VCaP (cell line): ENCODE data around the gene PLAGL2.

Experiments
- H3K27ac ChIP-seq: fragments of 450-650 bp; 2 replicates; pipeline ENCODE4 v1.5.1; 2017
- TF ChIP-seq, protein P1 (sequence below): fragments of 450-650 bp; conservative IDR thresholded peaks from 2 replicates; pipeline ENCODE4 v1.5.1; 2017; ENCODE audit warnings: mild to moderate bottlenecking, moderate library complexity

Gene PLAGL2

DNA sequence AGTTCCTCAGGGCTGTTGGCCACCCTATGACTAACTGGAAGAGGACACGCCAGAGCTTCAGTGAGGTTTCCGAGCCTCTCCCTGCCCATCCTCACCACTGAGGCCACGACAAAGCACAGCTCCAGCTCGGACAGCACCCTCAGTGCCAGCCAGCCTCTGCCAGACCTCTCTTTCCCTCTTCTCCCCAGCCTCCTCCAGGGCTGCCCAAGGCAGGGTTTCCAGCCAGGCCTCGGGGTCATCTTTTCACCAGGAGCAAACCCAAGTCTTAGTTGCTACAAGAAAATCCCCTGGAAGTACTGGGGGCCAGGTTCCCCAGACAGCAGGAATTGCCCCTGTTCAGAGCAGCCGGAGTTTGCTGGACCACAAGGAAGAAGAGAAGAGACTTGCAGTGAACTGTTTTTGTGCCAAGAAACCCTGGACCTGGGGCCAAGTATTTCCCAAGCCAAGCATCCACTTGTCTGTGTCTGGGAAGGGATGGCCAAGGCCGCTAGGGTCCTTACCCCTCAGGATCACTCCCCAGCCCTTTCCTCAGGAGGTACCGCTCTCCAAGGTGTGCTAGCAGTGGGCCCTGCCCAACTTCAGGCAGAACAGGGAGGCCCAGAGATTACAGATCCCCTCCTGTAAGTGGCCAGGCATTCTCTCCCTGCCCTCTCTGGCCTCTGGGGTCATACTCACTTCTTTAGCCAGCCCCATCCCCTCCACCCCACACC is 41.6 kb downstream of the PLAGL2 start:
- H3K27ac ChIP-seq = no peak overlapping the region
- TF ChIP-seq, protein P1, sequence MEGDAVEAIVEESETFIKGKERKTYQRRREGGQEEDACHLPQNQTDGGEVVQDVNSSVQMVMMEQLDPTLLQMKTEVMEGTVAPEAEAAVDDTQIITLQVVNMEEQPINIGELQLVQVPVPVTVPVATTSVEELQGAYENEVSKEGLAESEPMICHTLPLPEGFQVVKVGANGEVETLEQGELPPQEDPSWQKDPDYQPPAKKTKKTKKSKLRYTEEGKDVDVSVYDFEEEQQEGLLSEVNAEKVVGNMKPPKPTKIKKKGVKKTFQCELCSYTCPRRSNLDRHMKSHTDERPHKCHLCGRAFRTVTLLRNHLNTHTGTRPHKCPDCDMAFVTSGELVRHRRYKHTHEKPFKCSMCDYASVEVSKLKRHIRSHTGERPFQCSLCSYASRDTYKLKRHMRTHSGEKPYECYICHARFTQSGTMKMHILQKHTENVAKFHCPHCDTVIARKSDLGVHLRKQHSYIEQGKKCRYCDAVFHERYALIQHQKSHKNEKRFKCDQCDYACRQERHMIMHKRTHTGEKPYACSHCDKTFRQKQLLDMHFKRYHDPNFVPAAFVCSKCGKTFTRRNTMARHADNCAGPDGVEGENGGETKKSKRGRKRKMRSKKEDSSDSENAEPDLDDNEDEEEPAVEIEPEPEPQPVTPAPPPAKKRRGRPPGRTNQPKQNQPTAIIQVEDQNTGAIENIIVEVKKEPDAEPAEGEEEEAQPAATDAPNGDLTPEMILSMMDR = no peak

DNA sequence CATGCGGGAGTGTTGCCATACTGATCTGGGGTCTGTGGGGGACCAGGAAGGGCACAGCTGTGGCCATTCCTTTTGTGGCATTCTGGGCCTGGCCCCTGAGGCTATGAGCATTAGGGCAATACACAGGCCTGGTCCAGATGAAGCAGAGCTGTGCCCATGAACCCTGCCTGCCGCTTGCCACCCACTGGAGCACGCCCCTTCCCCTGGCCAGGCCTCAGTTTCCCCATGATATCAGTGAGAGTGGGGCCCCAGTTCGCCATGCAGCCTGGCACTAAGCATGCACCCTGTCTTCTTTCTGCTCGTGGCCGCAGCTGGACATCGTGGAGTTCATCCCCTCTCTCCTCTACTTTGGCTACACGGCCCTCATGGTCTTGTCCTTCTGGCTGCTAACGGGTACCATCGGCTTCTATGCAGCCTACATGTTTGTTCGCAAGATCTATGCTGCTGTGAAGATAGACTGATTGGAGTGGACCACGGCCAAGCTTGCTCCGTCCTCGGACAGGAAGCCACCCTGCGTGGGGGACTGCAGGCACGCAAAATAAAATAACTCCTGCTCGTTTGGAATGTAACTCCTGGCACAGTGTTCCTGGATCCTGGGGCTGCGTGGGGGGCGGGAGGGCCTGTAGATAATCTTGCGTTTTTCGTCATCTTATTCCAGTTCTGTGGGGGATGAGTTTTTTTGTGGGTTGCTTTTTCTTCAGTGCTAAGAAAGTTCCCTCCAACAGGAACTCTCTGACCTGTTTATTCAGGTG is 42.4 kb downstream of the PLAGL2 start:
- TF ChIP-seq, protein P1 = no peak
- no peak overlapping the region for H3K27ac ChIP-seq

DNA sequence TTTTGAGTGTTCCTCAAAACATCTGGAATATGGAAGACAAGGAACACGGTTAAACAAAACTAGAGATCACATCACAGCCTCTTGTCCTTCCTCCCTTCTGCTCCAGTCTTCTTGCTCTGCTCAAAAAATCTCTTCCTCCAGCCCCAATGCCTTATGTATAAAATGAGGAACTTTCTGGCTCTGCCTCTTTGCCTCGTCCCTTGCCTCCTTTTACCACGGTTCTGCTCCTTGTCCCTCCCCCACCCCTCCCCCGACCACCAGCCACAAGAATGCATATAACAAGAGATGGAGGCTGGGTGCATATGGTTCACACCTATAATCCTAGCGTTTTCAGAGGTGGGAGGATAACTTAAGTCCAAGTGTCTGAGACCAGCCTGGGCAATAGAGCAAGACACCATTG is 43.6 kb downstream of the PLAGL2 start:
- no peak overlapping the region for H3K27ac ChIP-seq
- TF ChIP-seq, protein P1 = no peak

DNA sequence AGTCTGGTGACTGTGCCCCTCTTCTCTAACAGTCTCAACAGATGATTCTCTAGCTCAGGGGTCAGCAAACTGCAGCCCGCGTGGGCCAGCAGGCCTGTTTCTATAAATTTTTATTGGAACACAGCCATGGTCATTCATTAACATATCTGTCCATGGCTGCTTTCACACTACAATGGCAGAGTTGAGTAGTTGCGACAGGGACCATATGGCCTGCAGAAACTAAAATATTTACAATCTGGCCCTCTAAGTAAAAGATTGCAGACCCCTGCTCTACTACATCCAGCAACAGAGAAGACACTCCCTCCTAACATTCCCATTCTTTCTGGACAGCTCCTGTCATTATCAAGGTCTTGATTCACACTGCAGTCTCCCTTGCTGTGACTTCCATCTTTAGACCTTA is 45.2 kb downstream of the PLAGL2 start:
- TF ChIP-seq, protein P1 = no peak
- no peak overlapping the region for H3K27ac ChIP-seq

DNA sequence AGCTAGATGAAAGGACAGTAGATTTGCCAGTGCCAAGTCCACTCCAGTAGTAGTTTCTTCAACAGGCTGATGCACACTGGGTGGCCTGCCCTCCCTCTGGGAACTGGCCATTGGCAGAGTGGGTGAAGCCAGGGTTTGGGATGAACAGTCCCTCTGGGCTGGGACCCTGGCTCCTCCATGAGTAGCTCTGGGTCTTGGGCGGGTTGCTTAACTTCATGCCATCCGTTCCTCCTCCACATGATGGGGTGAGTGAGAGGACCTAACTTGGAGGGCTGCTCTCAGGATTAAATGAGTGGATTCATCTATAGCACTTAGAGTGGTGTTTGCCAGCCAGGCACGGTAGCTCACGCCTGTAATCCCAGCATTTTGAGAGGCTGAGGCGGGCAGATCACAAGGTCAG is 47.2 kb downstream of the PLAGL2 start:
- TF ChIP-seq, protein P1 = no peak
- H3K27ac ChIP-seq = no peak overlapping the region

DNA sequence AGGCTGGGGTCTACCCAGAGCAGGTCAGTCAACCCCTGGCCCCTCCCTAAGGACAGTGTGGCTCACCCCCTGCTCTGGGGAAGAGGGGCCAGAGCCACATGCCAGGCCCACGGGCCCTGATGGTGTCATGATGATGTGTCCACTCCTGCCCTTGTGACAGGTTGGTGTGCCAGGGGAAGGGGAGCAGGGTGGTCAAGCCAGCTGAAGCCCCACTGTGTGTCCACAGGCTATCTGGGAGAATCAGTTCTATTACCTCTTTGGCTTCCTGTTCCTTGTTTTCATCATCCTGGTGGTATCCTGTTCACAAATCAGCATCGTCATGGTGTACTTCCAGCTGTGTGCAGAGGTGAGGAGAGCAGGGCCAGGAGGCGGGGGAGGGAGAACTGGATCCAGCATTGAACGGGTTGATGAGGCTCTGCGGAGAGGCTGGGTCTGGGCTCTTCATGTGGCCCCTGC is 47.7 kb downstream of the PLAGL2 start:
- TF ChIP-seq, protein P1 = no peak
- H3K27ac ChIP-seq = no peak overlapping the region

DNA sequence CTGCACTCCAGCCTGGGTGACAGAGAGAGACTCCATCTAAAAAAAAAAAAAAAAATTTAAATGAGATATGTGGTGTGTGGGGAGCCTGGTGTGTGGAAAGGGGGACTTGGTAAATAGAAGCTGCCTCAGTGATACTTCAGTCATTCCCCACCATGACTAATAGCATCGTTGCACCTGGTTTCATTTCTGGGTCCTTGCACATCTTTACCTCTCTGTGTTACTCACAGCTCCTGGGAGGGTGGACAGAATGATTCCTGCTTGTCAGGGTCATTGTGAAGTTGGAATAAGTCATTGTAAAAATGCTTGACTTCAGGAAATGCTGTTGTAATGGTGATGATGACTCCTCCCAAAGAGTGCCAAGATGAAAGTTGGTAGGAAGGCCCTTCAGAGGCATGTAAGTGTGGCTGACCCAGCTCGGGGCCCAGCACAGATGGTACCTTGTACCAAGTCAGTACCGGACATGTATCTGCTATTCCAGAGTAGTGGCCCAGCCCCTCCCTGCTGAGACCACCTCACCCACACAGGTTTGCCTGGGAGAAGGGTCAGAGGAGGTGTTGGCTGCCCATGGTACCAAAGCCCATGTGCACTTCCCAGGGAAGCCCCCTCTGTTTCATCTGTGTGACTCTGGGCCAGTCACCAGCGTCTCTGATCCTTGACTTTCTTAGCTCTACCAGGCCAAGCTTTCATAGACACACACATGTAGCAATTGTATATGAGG is 48.4 kb downstream of the PLAGL2 start:
- TF ChIP-seq, protein P1 = no peak
- no peak overlapping the region for H3K27ac ChIP-seq
